GM18498 (cell line): ENCODE data around the gene EMC9.
"Not testable (repeated sequence)": the region's sequence is repeated elsewhere in the genome, so short reads cannot be mapped to it uniquely, and the experiment has no call there.

Source experiments
- ATAC-seq: cut with Tn5 transposase; IDR thresholded peaks from one replicate; pipeline ENCODE4 v1.9.1; 2021; ENCODE audit warnings: mild to moderate bottlenecking, moderate library complexity; ENCODE audit not compliant: unreplicated experiment

EMC9 gene

DNA sequence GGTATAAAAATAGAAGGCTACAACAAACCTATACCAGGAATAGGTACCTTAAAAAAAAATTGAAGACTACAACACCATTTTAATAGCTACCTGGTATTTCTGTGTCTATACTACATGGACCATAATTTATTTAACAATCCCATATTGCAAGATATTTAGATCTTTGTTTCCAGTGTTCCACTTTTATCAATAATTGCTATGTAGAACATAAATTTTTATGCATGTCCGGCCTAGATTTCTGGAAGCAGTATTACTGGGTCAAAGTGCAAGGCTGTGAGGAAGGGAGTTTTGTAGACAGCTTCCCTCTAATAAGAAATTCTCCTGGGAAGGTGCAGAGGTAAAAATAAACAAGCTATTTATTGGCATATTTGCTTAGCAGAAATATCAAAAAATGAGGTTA is 30.9 kb downstream of the EMC9 start:
- ATAC-seq = no peak

DNA sequence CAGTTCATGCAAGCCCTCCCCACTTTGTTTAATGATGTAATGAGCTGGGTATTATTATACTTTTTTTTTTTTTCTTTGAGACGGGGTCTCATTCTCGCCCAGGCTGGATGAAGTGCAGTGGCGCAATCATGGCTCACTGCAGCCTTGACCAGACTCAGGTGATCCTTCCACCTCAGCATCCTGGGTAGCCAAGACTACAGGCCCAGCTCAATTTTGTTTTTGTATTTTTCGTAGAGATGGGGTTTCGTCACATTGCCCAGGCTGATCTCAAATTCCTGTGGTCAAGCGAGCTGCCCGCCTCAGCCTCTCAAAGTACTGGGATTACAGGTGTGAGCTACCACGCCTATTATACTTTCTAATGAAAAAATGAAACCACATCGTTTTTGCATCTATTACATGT is 31.3 kb downstream of the EMC9 start:
- no peak for ATAC-seq

DNA sequence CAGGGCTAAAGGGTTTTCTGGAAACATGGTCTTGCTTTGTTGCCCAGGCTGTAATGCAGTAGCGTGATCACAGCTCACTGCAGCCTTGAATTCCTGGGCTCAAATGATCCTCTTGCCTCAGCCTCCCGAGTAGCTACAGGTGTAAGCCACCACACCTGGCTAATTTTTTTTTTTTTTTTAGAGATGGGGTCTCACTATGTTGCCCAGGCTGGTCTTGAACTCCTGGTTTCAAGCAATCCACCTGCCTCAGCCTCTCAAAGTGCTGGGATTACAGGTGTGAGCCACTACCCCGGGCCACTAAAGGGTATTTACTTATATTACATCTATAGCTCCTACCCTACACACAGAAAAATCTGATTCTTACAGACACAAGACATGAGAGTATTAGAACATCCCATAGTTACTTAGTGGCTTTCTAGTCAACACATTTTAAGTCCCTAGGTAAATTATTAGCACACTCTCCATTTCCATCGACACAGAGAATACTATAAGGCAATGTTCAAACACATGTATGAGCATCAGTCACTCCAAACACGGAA is 33.0 kb downstream of the EMC9 start:
- peak; percentile 33 for ATAC-seq

DNA sequence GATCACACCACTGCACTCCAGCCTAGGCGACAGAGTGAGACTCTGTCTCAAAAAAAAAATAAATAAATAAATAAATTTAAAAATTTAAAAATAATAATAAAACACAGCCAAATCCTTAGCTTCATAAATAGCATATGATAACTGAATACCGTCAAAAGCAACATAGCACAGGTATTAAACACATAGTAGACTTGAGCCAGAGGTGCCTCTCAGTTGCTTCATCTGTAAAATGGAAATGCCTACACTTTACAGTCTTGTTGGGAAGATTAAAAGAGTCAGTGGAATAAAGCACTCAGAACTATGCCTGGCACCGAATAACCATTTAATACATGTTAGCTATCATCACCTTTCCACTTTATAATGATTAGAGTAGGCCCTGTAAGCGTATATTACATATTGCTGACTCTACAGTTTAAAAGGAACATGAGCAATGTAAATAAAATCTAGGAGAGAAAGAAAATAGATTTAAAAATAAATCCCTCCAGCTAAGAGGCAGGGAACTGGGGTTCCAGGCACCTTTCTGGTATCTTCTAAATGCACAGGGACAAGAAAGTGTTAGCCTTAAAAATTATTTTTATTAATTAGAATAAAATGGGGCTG is 34.6 kb downstream of the EMC9 start:
- ATAC-seq = no peak

DNA sequence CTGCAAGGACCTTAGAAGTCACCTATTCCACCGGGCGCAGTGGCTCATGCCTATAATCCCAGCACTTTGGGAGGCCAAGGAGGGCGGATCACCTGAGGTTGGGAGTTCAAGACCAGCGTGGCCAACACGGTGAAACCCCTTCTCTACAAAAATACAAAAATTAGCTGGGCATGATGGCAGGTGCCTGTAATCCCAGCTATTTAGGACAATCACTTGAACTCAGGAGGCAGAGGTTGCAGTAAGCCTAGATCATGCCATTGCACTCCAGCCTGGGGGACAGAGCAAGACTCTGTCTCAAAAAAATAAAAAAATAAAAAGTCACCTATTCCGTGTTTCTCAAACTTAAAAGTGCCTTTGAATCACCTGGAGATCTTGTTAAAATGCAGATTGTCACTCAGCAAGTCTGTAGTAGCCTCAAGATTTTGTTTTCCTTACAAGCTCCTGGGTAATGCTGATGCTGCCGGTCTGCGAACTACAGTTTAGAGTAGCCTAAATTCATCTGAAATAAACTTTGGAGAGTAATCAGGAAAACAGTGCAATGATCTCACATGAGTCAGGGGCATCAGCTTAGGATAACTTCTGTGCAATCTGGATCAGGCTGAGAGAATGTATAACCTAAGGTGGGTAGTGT is 35.7 kb downstream of the EMC9 start:
- not testable (repeated sequence) for ATAC-seq

DNA sequence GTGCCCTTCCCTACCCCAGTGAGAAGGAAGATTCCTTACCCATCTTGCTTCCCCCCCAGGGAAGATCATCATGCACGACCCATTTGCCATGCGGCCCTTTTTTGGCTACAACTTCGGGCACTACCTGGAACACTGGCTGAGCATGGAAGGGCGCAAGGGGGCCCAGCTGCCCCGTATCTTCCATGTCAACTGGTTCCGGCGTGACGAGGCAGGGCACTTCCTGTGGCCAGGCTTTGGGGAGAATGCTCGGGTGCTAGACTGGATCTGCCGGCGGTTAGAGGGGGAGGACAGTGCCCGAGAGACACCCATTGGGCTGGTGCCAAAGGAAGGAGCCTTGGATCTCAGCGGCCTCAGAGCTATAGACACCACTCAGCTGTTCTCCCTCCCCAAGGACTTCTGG is 37.9 kb downstream of the EMC9 start:
- no peak for ATAC-seq

DNA sequence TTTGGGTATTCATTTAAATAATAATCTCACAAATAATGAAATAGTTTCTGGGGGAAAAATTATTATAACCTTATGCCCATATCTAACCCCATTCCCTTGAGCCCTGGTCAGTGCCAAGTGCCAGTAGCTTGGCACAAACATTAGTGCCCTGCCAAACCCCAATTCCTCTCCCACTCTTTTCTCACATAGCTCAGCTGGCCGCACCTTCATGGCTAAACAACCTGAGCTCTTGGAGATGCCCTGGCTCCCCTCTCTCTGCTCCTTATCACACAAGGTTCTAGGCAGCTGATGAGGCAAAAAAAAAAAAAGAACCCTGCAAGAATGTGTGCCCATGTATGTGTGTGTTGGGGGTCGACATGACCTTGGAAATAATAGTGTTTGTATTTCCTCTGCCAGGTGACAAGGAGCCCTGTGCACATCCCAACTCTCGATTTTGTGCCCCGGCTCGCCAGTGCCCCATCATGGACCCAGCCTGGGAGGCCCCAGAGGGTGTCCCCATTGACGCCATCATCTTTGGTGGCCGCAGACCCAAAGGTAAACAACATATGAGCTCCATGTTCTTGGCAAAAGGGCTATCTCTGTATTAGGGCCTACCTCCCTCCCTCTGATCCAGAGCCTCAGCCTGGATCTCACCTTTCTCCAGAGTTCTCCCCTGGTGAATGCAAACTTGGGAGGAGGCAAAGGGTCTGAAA is 38.9 kb downstream of the EMC9 start:
- no peak for ATAC-seq

DNA sequence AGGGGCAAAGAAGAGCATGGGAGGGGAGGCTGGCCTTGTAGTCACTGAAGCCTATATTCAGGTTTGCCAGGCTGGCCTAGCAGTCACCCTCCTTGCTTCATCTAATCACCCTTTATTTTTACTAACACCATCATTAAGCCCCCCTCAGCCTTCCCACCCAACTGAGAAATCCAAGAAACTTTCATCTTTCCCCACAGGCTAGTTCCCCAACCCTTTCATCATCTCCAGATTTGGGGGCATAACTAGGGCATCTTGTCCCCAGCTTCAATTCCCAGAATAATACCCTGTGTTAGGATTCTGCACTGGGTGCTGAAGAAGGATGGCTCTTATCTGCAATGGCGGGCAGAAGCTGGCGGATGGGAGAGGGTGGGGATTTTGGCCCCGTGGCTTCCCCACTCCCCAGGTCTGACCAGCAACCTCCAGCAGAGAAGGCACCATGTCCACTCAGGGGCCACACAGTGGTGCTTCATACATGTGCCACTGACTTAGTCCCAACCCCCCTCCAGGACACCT is 40.4 kb downstream of the EMC9 start:
- no peak for ATAC-seq

DNA sequence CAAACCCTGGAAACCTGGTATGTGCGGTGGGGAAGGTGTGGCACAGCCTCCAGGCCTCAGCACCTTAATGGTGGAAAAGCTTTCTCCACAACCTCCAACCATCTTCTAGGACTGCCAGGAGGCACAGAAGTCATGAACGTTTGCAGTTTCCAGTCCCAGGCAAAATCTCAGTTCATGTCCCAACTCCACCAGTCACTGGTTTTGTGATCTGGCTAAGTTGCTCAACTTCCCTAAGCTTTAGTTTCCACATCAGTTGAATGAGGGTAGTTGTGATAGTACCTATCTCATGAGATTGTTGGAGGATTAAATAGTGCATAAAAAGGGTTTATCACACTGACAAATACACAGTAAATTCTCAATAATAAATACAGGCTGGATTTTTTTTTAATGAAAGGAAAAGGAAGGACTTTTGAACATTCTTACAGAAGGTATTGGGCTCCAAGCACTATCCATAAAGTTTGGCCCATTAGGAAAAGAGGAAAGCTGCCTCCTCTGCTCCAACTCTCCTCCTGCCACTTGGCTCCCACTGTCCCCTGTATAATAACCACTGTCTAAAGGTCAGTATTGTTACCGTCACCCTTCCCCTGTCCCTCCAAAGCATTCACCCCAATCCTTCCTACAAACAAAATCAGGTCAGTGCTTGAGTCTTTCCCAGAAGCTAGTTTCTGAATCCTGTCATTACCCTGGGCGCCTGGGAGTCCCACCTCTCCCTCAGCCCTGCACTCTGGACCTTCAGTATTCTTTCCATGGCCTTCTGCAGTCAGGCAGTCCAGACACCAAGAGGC is 41.0 kb downstream of the EMC9 start:
- ATAC-seq = no peak

DNA sequence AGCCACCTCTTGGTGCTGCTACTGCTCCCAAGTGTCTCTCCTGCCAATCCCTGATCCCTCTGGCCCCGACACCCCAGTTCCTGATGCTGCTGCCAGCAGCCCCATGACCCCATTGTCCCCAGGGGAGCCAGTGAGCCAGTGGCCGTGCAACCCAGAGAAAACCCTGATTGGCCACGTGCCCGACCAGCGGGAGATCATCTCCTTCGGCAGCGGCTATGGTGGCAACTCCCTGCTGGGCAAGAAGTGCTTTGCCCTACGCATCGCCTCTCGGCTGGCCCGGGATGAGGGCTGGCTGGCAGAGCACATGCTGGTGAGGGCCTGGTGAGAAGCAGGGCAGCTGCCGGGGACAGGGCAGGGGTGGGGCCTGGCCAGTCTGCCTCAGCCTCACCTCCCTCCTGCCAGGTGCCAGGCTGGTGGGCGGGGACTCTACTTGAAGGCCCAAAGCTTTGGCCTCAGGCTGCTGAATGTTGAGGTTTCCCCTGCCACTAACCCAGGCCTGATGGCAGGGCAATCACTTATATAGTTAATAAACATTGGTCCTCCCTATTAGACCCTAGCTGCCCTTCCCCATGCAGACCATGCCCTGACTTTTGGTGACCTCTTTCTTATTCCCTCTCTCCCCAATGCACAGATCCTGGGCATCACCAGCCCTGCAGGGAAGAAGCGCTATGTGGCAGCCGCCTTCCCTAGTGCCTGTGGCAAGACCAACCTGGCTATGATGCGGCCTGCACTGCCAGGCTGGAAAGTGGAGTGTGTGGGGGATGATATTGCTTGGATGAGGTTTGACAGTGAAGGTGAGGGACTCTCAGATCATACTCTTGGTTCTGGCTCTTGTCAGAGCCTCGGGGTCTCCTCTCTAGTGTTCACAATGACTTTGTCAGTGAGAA is 42.2 kb downstream of the EMC9 start:
- no peak for ATAC-seq

DNA sequence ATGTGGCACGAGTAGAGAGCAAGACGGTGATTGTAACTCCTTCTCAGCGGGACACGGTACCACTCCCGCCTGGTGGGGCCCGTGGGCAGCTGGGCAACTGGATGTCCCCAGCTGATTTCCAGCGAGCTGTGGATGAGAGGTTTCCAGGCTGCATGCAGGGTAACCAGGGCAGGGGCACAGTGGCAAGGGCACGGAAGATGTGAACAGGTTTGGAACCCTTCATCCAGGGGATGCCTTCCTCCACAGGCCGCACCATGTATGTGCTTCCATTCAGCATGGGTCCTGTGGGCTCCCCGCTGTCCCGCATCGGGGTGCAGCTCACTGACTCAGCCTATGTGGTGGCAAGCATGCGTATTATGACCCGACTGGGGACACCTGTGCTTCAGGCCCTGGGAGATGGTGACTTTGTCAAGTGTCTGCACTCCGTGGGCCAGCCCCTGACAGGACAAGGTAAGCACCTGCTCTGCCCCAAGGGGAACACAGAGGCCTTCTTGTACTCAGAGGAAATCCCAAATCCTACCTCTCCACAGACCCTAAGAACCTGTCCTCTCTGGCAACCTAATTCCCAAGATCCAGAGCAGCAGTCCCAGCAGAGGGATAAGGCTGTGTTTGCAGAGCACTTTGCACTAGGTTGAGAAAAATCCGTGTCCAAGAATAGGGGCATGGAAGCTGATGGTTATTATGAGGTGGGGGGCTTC is 43.0 kb downstream of the EMC9 start:
- no peak for ATAC-seq

DNA sequence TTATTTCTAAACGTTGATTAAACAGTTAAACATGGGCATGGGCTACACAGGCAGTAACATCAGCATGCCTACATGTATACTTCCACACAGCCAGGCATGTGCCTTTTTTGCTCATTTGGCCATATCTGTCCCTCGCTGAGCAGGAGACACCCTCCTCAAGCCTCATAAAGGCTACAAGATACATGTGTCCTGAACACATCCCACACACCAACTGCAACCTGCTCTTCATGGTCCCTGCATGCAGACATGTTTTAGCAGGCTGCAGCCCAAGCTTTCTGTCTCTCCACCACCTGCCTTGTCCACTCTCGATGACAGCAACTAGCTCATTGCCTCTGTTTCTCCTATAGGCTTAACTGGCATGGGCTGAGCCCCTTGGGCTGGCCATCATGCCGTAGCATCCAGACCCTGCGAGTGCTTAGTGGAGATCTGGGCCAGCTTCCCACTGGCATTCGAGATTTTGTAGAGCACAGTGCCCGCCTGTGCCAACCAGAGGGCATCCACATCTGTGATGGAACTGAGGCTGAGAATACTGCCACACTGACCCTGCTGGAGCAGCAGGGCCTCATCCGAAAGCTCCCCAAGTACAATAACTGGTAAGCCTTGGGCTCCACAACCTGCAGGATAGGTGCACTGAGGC is 44.7 kb downstream of the EMC9 start:
- no peak for ATAC-seq

DNA sequence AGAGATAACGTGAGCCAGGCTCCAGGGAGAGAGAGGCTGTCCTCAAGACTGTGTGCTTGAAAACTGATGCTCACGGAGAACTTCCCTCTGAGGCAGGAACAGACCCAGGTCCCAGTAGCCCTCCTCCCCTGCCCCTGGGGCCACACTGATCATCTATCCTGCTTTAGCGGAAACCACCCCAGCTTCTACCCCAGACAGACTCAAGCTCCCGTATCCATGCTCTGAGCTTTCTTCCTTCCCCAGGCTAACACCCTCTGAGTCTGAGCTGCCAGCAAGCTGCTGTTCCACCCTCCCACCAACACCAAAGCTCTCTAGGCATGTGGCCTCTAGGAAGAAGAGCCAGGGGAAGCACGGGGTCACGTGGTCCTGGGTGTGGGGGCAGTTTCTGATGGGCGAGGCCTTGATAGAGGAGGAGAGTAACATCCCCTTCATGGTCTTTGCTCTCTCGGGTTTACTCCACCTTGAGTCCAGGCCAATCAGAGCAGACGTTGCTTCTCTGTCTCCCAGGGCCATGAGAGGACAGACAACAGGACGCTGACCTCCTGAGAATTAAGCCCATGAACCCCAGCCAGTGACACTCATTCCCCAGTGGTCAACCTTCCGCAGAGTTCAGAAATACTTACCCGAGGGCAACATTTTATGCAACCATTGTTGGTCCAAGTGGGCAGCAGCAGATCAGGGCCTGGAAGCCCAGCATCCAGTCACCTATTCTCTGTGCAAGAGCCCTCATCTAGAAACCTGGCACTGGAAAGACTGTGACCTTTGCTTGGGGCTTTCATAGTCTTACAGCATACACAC is 45.9 kb downstream of the EMC9 start:
- peak; percentile 69 for ATAC-seq

DNA sequence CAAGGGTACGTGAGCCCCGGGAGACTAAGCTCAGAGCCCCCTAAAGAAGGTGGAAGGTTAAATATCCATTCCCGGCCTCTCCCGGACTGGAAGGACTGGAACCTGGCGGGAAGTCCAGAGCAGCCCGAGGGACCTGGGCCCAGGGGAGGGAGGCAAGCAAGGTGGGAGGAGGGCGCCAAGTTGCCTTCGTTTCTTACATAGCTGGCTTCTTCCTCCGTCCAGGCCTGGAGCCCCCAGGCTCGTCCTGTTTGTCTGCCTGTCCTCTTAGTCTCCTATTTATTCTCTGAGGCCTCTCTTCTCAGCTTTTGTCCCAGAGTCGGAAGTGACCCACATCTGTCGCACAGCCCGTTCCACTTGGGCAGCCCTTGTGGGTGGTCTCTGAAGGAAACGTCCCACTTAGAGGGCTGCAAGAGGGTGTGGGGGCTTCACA is 46.5 kb downstream of the EMC9 start:
- ATAC-seq = peak; percentile 1

DNA sequence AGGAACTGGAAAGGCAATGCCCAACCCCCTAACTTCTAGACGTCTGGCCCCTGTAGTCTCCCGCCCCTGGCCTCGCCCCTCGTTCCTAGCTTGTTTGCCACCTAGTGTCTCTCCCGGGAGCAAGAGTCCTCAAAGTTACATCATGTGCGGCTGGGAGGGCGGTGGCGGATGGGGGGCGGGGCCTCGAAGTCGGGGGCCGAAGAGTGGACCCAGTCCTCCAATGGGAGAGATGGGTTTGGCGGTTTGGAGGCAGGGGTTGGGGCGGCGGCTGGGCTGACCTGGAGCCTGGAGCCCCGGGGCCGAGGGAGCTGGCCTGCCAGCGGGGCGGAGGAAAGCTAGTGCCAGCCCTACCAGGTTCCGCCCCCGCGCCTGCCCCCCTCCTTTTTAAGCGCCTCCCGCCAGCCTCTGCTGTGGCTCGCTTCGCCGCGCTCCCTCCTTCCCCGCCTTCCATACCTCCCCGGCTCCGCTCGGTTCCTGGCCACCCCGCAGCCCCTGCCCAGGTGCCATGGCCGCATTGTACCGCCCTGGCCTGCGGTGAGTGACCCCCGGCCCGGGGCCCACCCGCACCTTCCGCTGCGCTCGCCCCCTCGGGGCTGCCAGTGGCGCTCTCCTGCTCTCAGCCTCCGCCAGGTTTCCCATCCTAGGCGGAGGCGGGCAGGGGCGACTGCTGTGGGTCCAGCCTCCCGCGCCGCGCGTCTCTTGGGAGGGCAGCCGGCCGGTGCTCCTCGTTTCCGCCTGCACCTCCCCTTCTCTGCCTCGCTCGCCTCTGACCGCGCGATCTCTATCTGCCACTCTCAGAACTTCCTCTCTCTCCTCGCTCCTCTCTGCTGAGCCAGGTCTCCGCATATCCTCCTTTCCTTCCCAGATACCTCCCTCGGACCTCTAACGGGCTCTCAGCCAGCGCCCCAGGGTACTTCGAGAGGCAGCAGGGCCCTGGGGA is 47.2 kb downstream of the EMC9 start, which contains the start of gene PCK2:
Gene PCK2, plus strand, starts transcription at position 411 of the 940 bp plus-strand sequence. Its CDS starts 95 bp downstream, at position 506.
- peak; percentile 55 for ATAC-seq

DNA sequence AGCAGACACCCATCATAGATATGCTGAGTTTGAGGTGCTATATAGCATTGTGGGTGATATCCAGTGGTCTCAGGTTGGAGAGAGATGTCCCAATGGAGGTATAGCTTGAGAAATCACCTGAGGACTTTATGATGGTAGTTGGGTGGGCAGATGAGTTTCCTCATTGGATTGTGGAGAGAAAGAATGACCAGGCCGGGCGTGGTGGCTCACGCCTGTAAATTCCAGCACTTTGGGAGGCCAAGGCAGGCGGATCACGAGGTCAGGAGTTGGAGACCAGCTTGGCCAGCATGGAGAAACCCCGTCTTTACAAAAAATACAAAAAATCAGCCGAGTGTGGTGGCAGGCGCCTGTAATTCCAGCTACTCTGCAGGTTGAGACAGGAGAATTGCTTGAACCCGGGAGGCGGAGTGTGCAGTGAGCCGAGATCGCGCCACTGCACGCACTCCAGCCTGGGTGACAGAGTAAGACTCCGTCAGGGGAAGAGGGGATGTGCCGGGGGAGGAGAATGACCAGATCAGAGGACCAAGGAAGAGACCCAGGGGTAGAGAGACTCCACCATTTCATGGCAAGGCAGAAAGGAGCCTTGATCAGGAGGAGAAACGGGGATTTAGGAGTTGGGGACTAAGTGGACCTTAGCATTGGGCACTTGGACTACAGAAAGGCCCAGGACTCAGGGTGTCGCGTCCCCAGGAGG is 48.0 kb downstream of the EMC9 start:
- no peak for ATAC-seq
